Heart left ventricle (tissue), 16 donors: Measurements from ENCODE around the gene PMS2. TPM values are rescaled to one million over a fixed set of nuclear protein-coding genes. Genes with fewer than 3 reads are reported as not detected.

Source experiments
- ATAC-seq, 4 donors: fragments of 200-7000 bp; cut with Tn5 transposase; one replicate each; pipeline ENCODE4 v1.9.1; 2020 to 2022; ENCODE audit warnings: moderate library complexity in 4 of 4, mild to moderate bottlenecking in 3 of 4, moderate number of reproducible peaks in 1 of 4
- DNase-seq, 5 donors: peaks; one replicate each; pipeline ENCODE4 v3.0.0-alpha.2; 2020
- H3K27ac ChIP-seq, 12 donors: fragments of 200-600 bp; sonication (generic) in 4 of 12; one replicate each; pipeline versions ENCODE4 v1.5.0 to v1.8.0; 2016 to 2022; ENCODE audit warnings: mild to moderate bottlenecking in 2 of 12
- H3K27me3 ChIP-seq, 9 donors: fragments of 200-600 bp; sonication (generic) in 2 of 9; one replicate each; pipeline versions ENCODE4 v1.5.1 to v1.8.0; 2016 to 2022; ENCODE audit warnings: mild to moderate bottlenecking in 3 of 9
- H3K36me3 ChIP-seq, 9 donors: fragments of 200-600 bp; sonication (generic) in 2 of 9; one replicate each; pipeline versions ENCODE4 v1.5.0 to v1.8.0; 2018 to 2022; ENCODE audit warnings: mild to moderate bottlenecking in 2 of 9
- H3K4me1 ChIP-seq, 12 donors: fragments of 200-600 bp; sonication (generic) in 4 of 12; one replicate each; pipeline versions ENCODE4 v1.5.0 to v1.8.0; 2016 to 2022; ENCODE audit warnings: mild to moderate bottlenecking in 3 of 12
- H3K4me3 ChIP-seq, 12 donors: fragments of 200-600 bp; sonication (generic) in 4 of 12; one replicate each; pipeline versions ENCODE4 v1.5.0 to v1.8.0; 2017 to 2022; ENCODE audit warnings: mild to moderate bottlenecking in 9 of 12, moderate library complexity in 4 of 12
- H3K9me3 ChIP-seq, 12 donors: fragments of 200-600 bp; sonication (generic) in 4 of 12; one replicate each; pipeline versions ENCODE4 v1.5.0 to v1.8.0; 2016 to 2022; ENCODE audit warnings: mild to moderate bottlenecking in 1 of 12
- CTCF ChIP-seq, 12 donors: fragments of 200-600 bp; sonication (generic) in 4 of 12; IDR thresholded peaks; one replicate each; pipeline versions ENCODE4 v1.5.0 to v1.8.0; 2018 to 2022; ENCODE audit warnings: antibody characterized with exemption in 12 of 12, mild to moderate bottlenecking in 5 of 12
- POLR2A ChIP-seq, 2 donors: fragments of 450-650 bp; IDR thresholded peaks; one replicate each; pipeline ENCODE4 v1.6.1; 2017; ENCODE audit warnings: antibody characterized with exemption in 2 of 2, mild to moderate bottlenecking in 2 of 2, moderate library complexity in 2 of 2
- WGBS, 4 donors: extraction: QIAGEN DNeasy Blood & Tissue Kit in 2 of 4; methylation state at CpG; one replicate each; pipeline versions ENCODE4 v1.1.5 to v1.1.7; 2013 to 2018; 5-methylcytosine and 5-hydroxymethylcytosine counted together
- intact Hi-C, 10 donors: fragments of 100-400 bp; cut with DNase I; formaldehyde crosslinking; loops; one replicate each; pipeline versions ENCODE4 v1.11.1 to v1.14.2; 2022
- polyA plus RNA-seq, 2 donors: library from polyadenylated mRNA; stranded (reverse); fragments of 200-250 nt; gene quantifications; one replicate each; pipeline ENCODE4 v1.2.3, GENCODE V29; 2013
- total RNA-seq, 9 donors: library from RNA; depleted of rRNA in 2 of 9; stranded (reverse); fragments of >200 nt in 2 of 9; fragmentation: NEBNext Ultra II Directional in 3 of 9; extraction: Animal tissue kit (Norgen Biotek cat#: 25700) in 3 of 9; gene quantifications; one replicate each; pipeline versions ENCODE4 v1.1.0 to v1.2.4, GENCODE V29; 2016 to 2023
- donor health status: ischemic (EF 13 %, LVEDD 7.1; RV severe dilation, severe dysfunction).
- donor health status: healthy with polysubstance abuse.
- donor health status: DM: no; HTN: yes; CAD: no.
- donor health status: DM: no; HTN: no; CAD: no.
- donor health status: ischemic (EF 25% LVEDD 6.9; RV normal size, moderate dysfunction).
- donor health status: ischemic (EF 25% LVEDD 5.7; RV mildly dilated, moderate dysfunction).
- donor health status: healthy.
- donor health status: DM: yes; HTN: yes; CAD: no.
- donor health status: ischemic (EF 35%, LVEDD 5.7; RV mildly dilated, moderate dysfunction).
- donor health status: nonischemic (EF 11% LVEDD 7.7; RV severe dilation, severe dysfunction).
- donor health status: DM: yes; HTN: yes; CAD: no.
- donor health status: PGD.
- donor health status: ischemic (EF 29% LVEDD 5.4; RV normal size, mild dysfunction).
- donor health status: nonischemic (EF 23%, LVEDD 6.1; RV moderate dilation, normal function).

The PMS2 gene
- total and polyA plus RNA-seq, 11 donors, result 2.4 to 10.5 (median 6.4) TPM

DNA sequence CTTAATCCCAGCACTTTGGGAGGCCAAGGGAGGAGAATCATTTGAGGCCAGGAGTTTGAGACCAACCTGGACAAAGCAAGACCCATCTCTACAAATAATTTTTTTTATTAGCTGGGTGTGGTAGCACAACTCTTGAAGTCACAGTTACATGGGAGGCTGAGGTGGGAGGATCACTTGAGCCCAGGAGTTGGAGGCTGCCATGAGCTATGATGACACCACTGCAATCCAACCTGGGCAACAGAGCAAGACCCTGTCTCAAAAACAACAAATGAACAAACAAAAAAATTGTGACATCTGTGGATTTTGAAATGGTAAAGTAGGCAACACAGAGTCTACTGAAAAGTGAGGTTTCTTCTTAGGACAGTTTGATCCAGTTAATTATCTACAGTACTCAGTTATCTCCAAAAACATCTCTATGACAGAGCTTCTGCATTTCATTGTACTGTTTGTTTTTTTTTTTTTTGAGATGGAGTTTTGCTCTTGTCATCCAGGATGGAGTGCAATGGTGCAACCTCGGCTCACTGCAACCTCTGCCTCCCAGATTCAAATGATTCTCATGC is 19.0 kb upstream of the PMS2 start:
- 92 to 100% (median 93%) methylated on average over 1 of the region's 1 CpG for WGBS, 4 donors
- TF ChIP-seq POLR2A (IDR thresholded peaks at IDR 0.05), result no peak
- TF ChIP-seq CTCF (IDR thresholded peaks at IDR 0.05), result no peak
- DNase-seq (no peak), ATAC-seq (no peak)
- intact Hi-C loops, result no loop called here
- Histone ChIP-seq H3K27me3 (no peaks in the 10 kb centered on the region), H3K27ac (peak overlapping the region in 1 of 12 donors; percentile 93), H3K36me3 (peaks cover 0 to 94% (median 82%) of the 10 kb centered on the region in 9 donors), H3K4me3 (no peak overlapping the region), H3K9me3 (no peaks in the 10 kb centered on the region), H3K4me1 (peaks cover 0 to 37% (median 9%) of the 10 kb centered on the region in 12 donors)

DNA sequence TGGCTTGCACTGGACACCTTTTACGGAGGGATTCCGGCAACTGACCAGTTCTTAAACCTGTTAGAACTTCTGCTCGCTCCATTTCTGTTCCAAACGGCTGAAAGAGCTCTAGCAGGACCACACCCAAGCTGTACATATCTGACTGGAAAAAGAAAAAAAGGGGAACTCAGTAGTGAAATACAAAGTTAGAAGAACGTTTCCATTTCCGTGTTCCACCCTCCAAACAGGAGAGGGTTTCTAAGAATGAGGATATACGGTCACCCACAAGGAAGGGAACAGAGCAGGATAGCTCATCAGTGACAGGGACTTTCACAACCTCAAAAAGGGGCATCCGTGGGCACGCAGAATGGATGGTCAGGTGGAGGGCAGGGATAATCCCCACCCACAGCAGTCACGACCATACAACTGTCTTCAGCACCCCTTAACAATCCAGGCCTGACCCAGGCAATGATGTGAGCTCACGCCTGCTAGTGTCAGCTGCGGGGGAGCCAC is 18.0 kb upstream of the PMS2 start:
- H3K36me3 ChIP-seq, result peaks cover 0 to 99% (median 85%) of the 10 kb centered on the region in 9 donors
- H3K4me3 ChIP-seq, result peak overlapping the region in 9 of 12 donors; percentile 16 to 58 (median 38)
- no peaks in the 10 kb centered on the region for H3K27me3 ChIP-seq
- H3K27ac ChIP-seq, result peak overlapping the region in 11 of 12 donors; percentile 29 to 93 (median 66)
- WGBS, 4 donors, result 72 to 81% (median 78%) methylated on average over 12 of the region's 12 CpGs
- TF ChIP-seq POLR2A (IDR thresholded peaks at IDR 0.05), result no peak
- TF ChIP-seq CTCF (IDR thresholded peaks at IDR 0.05), result peak in 2 of 12 donors; percentile 2 to 5
- ATAC-seq, result peak in 3 of 4 donors; percentile 45 to 56 (median 51)
- H3K9me3 ChIP-seq, result no peaks in the 10 kb centered on the region
- intact Hi-C loops, result no loop called here
- no peak for DNase-seq
- H3K4me1 ChIP-seq, result peaks cover 0 to 37% (median 9%) of the 10 kb centered on the region in 12 donors

GRCh38 chr7:6026011-6026819 is 17.4 kb upstream of the PMS2 start:
- Histone ChIP-seq H3K4me3 (peak overlapping the region in 9 of 12 donors; percentile 16 to 58 (median 38)), H3K27ac (peak overlapping the region; percentile 14 to 93 (median 66)), H3K9me3 (no peaks in the 10 kb centered on the region), H3K36me3 (peaks cover 0 to 100% (median 87%) of the 10 kb centered on the region in 9 donors), H3K4me1 (peaks cover 0 to 37% (median 9%) of the 10 kb centered on the region in 12 donors), H3K27me3 (no peaks in the 10 kb centered on the region)
- ATAC-seq, result peak; percentile 86 to 96 (median 92)
- WGBS, 4 donors, result 65 to 79% (median 70%) methylated on average over 22 of the region's 22 CpGs
- intact Hi-C loops, result no loop called here
- peak; percentile 73 to 84 (median 83) for DNase-seq
- TF ChIP-seq POLR2A (IDR thresholded peaks at IDR 0.05) (no peak), CTCF (IDR thresholded peaks at IDR 0.05) (peak in 5 of 12 donors; percentile 23 to 46 (median 38))

DNA sequence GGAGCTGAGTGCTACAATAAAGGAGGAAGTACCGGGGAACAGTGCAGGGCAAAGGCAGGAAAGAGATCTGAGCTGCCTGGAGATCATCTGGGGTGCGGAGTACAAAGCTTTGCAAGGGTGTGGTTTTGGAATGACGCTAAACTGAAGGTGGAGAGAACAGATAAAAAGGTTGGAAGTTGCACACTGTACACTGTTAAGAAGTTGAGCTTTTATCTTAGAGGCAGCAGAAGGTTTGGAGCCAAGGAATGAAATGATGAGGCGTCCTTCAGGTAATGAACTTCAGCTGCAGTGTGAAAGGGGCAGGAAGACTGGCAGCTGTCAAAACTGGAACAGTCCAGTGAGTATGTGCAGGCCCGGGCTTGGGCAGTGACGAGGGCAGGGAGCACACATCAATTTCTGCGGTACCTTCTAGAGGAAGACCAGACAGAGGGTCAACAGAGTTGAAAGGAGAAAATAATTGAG is 15.2 kb upstream of the PMS2 start:
- no peak for ATAC-seq
- H3K27me3 ChIP-seq, result no peaks in the 10 kb centered on the region
- 83 to 90% (median 87%) methylated on average over 7 of the region's 7 CpGs for WGBS, 4 donors

More for the DNA sequence above, 15.2 kb upstream of the PMS2 start:
- Histone ChIP-seq H3K9me3 (no peaks in the 10 kb centered on the region), H3K4me1 (peaks cover 0 to 37% (median 9%) of the 10 kb centered on the region in 12 donors), H3K36me3 (peaks cover 0 to 100% (median 92%) of the 10 kb centered on the region in 9 donors), H3K4me3 (no peak overlapping the region), H3K27ac (no peak overlapping the region)
- no peak for DNase-seq
- intact Hi-C loops, result no loop called here
- TF ChIP-seq POLR2A (IDR thresholded peaks at IDR 0.05) (no peak), CTCF (IDR thresholded peaks at IDR 0.05) (no peak)
